Activated CD8-positive, alpha-beta memory T cell treated with anti-CD3 and anti-CD28 coated beads, Interleukin-2, amount 50 U/mL, for 24 hours (primary cell): ENCODE data around the gene HSPG2.

Source experiments
- DNase-seq: peaks from one replicate; pipeline ENCODE4 v3.0.0-alpha.2; 2020; ENCODE audit errors: extremely low read depth

Gene HSPG2

GRCh38 chr1:21879928-21880618 is 57.0 kb downstream of the HSPG2 start:
- DNase-seq, result no peak

DNA sequence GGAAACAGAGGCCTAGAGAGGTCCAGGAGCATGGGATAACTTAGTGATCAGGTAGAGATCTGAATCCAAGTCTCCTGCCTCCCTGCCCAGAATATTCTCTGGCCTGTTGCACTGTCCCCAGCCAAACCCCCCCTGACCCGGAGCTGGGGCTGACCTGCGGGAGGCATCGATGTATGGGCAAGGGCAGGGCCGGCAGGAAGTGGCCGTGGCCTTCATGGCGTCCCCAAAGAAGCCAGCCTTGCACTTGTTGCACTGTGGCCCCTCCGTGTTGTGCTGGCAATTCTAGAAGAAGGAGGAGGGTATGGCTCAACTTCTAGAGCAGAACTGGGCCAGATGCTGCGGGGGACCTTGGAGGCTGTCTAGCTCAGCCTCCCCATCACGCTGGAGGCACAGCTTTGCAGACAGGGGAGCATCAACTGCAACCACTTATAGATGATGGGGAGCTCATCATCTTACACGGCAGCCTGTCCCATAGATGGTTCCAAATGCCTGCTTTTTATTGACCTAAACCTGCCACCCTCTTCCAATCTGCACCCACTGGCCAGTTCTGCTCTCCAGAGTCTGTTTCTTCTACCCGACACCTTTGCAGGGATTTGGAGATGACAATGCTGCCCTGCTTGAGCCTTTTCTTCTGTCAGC is 58.2 kb downstream of the HSPG2 start:
- no peak for DNase-seq

- no peak for DNase-seq
Observed at GRCh38 chr1:21878009-21878773, 58.9 kb downstream of the HSPG2 start.

DNA sequence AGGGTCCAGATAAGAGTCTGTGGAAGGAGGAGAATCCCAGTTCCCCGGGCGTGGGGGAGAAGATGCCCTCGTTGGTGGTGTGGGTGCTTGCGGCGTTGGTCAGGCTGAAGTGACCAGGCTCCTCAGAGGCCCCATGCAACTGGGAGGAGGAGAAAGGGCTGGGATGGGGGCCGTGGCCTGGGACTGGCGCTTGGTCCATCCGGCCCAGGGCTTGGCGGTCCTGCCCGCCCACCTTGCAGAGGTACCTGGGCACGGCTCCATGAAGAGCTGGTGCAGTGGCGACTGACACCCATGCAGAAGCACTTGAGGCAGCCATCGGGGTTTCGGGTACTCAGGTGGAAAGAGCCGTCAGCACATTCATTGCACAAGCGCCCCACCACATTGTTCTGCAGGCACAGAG is 60.8 kb downstream of the HSPG2 start:
- no peak for DNase-seq

DNA sequence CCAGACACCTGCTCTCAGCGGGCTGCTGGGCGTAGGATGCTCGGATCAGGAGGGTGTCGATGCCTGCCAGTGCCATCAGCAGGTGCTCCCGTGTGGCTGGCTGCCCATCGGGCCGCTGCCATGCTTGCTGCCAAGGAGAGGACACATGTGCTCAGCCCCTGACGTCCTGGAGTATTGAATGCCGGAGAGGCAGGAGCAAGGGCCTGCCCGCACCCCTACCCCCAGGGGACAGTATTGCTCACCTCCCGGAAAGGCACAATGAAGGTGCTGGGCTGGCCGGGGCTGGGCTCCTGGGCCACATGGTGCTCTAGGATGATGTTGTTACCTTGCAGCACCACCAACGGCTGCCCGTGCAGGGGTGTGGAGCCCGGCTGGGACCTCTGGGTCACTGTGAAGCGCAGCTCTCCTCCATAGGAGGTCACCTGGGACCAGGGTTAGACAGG is 61.5 kb downstream of the HSPG2 start:
- DNase-seq, result no peak

DNA sequence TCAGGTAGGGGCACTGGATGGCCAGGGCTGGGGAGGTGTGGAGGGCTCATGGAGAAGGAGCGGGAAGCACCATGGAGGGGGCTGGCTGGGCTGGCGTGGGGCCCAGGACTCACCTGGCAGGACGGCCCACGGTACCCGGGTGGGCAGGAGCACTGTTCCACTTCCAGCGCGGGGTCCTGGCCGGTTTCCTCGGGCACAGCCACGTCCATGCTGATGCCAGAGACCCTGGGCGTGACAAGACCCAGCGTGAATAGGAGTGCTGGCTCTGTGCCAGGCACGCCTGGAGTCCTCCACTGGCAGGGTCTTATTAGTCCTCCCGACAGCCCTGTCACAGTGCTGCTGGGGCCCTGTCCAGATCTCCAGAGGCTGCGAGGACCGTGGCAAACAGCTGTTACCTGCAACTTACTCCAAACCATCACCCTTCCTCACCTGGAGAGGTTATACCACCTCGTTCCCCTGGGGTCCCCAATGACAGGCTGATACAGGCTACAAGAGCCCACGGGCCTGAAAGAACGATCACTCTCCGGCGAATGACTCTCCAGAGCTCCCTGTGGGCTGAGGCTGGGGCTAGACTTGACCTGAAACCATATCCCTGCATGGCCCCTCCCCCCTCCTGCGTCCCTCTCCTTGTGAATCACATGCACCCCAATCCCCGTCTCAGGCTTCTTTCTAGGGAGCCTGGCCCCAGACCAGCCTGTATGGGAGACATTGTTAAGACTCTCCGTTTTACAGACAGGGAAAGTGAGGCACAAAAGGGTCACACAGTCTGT is 62.1 kb downstream of the HSPG2 start:
- DNase-seq, result no peak

DNA sequence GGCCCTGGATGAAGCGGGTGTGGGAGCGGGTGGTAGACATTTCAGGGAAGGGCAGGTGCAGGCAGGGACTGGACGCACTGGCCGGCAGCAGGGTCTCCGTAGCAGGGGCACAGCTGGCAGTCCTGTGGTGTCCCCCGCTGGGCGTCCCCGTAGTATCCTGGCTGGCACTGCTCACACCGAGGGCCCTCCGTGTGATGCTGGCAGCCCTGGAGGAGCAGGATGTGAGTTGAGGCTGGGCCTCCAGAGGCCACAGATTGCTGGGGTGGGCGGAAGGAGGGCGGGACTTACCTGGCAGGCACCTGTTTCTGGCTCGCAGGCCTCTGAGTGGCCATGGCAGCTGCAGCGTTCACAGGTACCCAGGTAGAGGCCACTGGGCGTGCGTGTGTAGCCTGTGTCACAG is 62.8 kb downstream of the HSPG2 start:
- no peak for DNase-seq

- DNase-seq, result no peak
Observed at GRCh38 chr1:21873761-21874160, 63.3 kb downstream of the HSPG2 start.

- no peak for DNase-seq
Observed at GRCh38 chr1:21873174-21873573, 63.9 kb downstream of the HSPG2 start.

GRCh38 chr1:21872445-21873079 is 64.5 kb downstream of the HSPG2 start:
- DNase-seq, result no peak

- DNase-seq, result no peak
Observed at GRCh38 chr1:21871943-21872342, 65.2 kb downstream of the HSPG2 start.

- no peak for DNase-seq
Observed at GRCh38 chr1:21870611-21871010, 66.5 kb downstream of the HSPG2 start.

DNA sequence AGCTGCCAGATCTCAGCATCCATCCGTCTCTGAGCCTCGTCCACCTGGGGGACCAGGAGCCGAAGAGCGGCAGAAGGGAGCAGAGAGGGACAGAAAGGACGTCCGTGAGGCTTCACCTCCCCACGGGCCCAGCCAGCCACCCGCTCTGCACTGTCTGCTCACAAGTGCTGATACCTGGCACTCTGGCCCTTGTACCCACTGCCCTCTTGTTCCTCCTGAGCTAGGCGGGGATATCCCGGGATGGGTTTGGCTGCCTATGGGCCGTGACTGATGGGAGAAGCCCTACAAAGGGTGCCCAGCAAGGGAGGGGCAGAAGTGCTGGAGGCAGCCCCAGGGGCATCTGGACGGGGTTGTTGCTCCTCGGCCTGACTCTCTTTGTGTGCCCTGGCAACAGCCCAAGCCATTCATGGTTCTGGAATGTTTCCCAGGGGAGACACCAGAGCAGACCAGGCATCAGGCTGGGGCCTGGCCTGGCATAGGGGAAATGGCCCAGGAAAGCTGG is 67.4 kb downstream of the HSPG2 start:
- DNase-seq, result no peak

DNA sequence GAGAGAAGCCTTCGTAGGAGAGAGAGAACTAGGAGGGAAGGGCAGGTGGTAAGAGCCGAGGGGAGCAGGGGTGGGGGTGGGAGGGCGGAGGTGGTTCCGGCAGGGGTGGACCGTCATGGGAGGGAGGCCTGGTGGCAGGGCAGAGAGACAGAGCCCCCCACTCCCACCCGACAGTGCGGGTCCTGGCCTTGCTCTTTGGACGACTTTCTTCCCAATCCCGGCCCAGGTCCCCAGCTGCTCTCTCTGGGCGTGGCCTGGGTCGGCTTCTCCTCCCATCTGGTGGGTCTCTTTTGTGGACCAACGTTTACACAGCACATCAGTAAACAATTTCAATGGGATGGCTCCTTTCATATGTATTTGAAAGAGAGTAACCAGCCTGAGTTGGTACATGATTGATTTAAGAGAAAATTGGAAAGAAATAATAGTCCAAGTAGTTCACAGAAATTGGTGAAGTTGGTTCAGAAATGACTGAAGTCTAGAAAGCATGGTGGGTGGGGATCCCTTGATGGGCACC is 68.1 kb downstream of the HSPG2 start:
- no peak for DNase-seq

DNA sequence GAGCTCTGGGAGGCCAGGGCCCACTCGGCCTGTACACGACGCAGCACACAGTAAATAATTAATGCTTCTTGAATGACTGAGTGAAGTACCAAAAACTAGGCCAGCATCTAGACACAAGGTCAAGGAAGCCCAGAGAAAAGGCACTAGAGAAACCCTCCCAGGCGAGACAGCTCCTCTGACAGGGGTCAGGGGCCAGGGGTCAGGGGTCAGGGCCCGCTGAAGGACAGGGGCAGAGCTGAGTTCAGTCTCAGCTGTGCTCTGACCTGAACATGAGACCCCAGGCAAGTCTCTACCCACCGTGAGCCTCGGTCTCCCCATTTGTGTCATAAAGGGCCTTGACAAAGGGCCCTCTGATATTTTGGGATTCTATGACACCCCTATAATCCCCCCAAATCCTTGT is 68.6 kb downstream of the HSPG2 start:
- no peak for DNase-seq

DNA sequence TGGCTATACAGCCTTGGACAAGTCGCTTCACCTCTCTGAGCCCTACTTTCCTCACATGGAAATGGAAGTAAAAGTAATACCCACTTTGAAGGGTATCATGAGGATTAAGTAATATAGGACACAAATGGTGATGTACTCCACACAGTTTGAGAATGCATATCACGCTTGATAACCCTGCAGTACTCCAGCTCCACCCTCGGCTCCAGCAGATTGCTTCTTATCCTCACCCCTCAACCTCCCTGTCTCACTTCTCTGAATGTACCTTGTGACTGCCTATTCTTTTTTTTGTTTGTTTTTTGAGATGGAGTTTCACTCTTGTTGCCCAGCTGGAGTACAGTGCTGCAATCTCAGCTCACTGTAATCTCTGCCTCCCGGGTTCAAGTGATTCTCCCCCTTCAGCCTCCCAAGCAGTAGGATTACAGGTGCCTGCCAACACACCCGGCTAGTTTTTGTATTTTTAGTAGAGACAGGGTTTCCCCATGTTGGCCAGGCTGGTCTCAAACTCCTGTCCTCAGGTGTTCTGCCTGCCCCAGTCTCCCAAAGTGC is 69.6 kb downstream of the HSPG2 start:
- no peak for DNase-seq

DNA sequence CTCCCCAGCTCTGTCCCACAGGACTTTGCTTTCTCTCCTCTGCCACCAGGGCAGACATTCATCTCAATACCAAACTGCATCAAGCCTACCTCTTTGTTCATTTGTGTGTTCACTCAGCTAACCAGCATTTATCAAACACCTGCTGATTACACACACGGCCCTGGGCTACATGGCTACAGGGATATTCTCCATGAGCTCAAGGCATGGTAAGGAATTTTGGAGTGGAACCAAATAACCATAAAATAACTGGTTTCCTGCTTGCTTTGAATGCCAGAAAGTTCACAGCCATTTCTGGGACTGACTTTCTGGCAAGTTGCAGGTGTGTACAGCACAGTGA is 70.4 kb downstream of the HSPG2 start:
- no peak for DNase-seq

DNA sequence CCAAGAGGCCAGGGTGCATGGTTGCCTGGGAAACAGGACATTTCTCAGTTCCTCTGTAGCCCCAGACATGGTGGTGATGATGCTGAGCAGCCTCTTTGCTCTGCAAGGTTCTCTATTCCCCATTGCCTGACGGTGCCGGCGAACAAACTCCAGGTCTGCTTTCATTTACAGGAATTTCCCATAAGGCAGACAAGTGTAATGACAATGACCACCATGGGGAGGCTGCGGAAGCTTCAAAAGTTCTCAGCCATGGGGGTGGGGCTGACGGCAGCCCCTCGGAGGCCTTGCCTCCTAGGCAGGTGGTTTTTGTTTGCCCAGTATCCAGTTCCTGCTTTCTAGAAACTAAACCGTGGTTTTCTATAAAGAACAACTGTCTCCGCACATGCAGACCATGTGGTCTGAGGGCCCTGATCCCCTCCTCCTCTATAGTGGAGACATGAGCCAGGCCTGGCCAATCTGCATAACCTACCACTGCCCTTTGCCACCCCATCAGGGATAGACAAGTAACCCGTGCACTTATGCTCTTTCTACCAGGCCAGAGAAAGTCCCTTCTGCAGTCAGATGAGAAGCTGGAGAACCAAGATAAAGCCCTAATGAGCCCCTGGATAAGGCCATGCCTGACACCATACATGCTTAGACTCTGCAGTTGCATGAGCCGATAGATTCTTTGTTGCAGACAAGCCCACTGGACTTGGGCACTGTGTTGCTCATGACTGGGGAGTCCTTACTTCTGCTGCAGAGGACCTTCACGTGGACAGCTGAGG is 71.0 kb downstream of the HSPG2 start:
- no peak for DNase-seq

- DNase-seq, result no peak
Observed at GRCh38 chr1:21865609-21865942, 71.5 kb downstream of the HSPG2 start.

DNA sequence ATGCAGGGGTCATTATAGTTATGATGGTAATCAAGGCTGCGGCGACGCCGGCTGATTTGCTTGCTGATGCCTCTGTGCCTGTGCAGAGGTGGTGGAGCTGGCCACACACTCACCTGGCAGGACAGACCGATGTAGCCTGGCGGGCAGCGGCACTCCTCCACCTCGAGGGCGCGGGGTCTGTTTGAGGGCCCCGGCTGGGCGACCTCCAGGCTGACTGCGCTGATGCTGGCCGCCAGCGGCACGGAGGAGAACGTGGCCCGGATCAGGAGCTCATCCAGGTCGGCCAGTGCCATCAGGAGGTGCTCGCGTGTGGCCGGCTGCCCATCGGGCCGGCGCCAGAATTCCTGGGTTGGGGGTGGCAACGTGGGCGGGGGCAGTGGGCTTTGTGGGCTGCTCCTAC is 72.4 kb downstream of the HSPG2 start:
- DNase-seq, result no peak

GRCh38 chr1:21863981-21864380 is 73.1 kb downstream of the HSPG2 start:
- no peak for DNase-seq
